GM19239 (cell line): Measurements from ENCODE around the gene ACTL7B.
"Not testable (repeated sequence)": the region's sequence is repeated elsewhere in the genome, so short reads cannot be mapped to it uniquely, and the experiment has no call there.

Experiments
- DNase-seq: peaks from one replicate; pipeline ENCODE4 v3.0.0; 2011; ENCODE audit warnings: low spot score; ENCODE audit not compliant: insufficient read length
- FAIRE-seq: peaks from 2 replicates; lab custom pipeline; 2011; peaks lifted over from hg19 to GRCh38; lab: Jason Lieb, UNC

Gene ACTL7B

GRCh38 chr9:108848296-108848695 is 7.5 kb downstream of the ACTL7B start:
- DNase-seq, FAIRE-seq: not testable (repeated sequence)

- FAIRE-seq = no peak
- DNase-seq = no peak
These were observed 9.8 kb downstream of the ACTL7B start for GRCh38 chr9:108845947-108846346.

DNA sequence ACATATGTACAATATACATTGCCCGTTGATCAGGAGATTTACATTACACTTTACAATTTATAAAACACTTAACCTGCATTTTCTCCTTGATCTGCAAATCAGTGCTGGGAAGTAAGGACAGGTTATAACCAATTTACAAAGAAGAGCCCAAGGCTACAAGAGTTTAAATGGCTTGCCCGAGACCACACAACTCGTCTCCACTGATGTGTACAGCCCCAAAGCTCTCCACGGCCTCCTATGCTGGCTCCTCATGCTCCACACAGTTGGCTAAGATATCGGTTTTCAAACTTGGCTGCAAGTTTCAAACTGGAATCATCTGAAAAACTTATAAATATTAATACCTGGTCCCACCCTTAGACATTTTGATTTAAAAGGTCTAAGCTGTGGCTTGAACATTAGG is 10.3 kb downstream of the ACTL7B start:
- DNase-seq (no peak), FAIRE-seq (no peak)

GRCh38 chr9:108844856-108845255 is 10.9 kb downstream of the ACTL7B start:
- DNase-seq = no peak
- FAIRE-seq = no peak

GRCh38 chr9:108844391-108844790 is 11.4 kb downstream of the ACTL7B start:
- DNase-seq = no peak
- no peak for FAIRE-seq

- DNase-seq (no peak), FAIRE-seq (no peak)
These were observed 13.0 kb downstream of the ACTL7B start for GRCh38 chr9:108842610-108843295.

DNA sequence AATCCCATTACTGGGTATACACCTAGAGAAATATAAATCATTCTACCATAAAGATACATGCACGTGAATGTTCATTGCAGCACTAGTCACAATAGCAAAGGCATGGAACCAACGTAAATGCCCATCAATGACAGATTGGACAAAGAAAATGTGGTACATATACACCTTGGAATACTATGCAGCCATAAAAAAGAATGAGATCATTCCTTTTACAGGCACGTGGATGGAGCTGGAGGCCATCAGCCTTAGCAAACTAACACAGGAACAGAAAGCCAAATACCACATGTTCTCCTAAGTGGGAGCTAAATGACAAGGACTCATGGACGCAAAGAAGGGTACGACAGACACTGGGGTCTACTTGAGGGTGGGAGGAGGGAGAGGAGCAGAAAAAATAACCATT is 16.2 kb downstream of the ACTL7B start:
- not testable (repeated sequence) for FAIRE-seq

GRCh38 chr9:108838017-108838416 is 17.8 kb downstream of the ACTL7B start:
- no peak for DNase-seq
- FAIRE-seq = no peak

More for the DNA sequence above, 16.2 kb downstream of the ACTL7B start:
- DNase-seq = not testable (repeated sequence)

DNA sequence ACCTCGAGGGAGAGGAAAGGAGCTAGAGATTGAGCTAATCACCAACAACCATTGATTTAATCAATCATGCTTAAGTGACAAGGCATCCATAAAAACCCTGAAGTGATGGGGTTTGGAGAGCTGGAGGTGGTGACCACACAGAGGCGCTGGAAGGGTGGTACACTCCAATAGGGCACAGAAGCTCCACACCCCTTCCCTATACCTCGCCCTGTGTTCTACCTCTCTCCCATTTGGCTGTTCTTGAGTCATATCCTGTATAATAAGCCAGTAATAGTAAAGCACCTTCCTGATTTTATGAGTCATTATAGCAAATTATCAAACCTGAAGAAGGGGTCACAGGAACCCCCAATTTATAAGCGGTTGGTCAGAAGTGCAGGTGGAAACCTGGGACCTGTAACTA is 18.3 kb downstream of the ACTL7B start:
- FAIRE-seq (no peak), DNase-seq (no peak)

DNA sequence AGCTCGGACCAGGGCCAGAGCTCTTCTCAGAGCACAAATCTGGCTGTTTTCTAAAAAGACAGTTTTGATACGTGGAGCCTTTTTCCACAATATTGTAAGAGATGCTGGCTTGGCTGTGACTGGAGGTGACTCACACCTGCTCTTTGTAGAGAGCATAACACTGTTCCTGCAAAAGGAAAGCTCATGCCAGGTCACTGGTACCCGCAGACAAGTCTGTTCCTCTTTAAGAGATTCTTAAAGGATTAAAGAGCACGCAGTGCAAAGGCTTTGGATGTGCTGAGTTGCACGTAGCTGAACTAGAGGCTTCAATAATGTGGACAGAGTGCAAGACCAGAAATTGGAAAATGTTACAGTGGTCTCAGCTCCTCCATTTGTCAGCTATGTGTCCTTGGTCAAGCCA is 19.0 kb downstream of the ACTL7B start:
- DNase-seq (no peak), FAIRE-seq (no peak)

DNA sequence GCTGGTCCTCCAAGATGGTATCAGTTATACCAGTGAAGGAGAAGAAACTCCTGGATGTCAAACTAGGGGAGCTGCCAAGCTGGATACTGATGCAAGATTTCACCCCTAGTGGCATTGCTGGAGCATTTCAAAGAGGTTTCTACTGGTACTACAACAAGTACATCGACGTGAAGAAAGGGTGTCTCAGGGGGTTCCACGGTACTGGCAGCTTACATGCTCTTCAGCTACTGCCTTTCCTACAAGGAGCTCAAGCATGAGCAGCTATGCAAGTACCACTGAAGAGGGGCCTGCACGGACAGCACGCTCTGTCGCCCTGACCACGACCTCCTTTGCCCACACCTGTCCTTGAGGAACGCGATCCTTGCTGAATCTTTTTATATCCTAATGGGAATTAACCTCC is 19.5 kb downstream of the ACTL7B start:
- DNase-seq (no peak), FAIRE-seq (no peak)

- no peak for DNase-seq
- no peak for FAIRE-seq
These were observed 20.0 kb downstream of the ACTL7B start for GRCh38 chr9:108835831-108836230.

DNA sequence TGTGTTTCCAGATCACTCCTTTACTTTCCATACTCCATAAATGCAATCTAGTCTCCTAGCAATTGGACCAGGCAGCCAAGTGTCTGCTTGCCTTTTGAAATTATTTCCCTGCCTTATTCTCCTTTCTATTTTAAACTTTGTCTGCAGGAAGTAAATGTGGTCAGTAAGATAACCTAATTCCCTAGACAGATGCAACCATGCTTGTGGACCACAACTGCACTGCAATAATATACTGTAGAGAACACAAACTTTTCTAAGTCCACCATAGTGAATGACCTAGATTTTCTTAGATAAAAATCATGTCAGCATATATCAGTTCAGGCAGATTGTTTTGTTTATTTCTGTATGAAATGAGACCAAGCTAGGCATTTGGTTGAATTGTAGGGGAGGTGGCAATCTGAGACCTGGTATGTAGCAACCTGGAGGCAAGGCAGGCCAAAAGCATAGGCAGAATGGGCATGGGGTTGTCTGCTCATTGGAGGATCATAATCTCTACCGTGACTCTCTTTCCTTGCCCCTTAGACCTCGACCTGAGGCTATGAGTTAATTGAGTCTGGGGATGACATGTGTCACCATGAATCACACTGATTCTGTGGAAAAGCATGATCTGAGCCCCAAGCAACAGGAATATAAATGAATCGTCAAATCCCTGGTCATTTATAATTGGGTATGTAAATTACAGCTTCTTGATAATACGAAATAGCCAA is 20.7 kb downstream of the ACTL7B start:
- no peak for DNase-seq

DNA sequence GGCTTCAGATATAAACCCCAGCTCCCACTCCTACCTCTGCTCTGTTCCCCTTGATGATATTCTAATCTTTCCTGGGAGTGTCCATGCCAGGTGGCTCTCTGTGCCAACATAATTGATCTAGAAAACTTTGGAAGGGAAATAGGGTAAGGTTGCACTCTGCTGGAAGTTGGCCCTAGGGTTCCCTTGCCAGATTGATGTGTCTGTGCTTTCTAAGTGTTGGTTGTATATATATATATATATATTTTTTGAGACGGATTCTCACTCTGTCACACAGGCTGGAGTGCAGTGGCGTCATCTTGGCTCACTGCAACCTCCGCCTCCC is 23.6 kb downstream of the ACTL7B start:
- no peak for FAIRE-seq
- DNase-seq = no peak

More for the DNA sequence above, 20.7 kb downstream of the ACTL7B start:
- no peak for FAIRE-seq

DNA sequence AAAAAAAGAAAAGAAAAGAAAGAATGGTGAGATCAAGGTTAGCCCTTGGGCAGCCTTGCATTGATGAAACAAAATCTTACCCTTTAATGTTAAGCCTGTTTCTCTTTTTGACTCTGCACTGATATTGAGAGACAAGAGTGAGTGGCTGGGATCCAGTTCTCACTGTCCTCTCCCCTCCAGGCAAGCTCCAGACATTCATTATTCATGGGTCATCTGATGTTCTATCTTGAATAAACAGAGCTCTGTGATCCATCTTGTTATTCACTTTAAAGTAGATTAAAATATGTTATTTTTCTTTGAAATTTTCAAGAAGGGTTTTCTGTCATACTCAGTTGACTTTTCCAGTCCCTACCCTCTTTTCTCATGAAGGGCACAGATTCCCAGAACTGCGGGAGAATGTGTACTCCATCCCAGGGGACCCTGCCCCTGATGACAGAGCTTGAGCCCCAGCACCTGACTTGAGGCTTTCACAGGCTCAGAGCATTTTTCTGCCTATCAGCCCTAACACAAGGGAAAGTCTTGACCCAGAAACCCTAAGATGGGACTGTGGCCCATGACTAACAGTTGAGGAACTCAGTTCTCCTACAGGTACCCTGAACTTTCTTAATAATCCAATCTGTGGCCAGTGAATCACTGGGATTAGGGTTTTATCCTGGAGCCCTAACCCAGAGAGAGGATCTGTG is 24.1 kb downstream of the ACTL7B start:
- FAIRE-seq = no peak
- no peak for DNase-seq

GRCh38 chr9:108830272-108830671 is 25.5 kb downstream of the ACTL7B start:
- no peak for FAIRE-seq
- no peak for DNase-seq

DNA sequence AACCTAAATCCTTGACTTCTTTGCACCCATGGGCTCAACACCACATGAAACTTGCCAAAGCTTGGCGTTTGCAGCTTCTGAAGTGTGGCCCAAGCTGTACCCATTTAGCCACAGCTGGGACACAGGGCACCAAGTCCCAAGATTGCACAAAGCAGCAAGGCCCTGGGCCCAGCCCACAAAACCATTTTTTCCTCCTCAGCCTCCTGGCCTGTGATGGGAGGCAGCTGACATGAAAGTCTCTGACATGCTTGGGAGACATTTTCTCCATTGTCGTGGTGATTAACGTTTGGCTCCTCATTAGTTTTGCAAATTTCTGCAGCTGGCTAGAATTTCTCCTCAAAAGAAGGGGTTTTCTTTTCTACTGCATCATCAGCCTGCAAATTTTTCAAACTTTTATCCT is 32.0 kb downstream of the ACTL7B start:
- DNase-seq = no peak
- FAIRE-seq = no peak

DNA sequence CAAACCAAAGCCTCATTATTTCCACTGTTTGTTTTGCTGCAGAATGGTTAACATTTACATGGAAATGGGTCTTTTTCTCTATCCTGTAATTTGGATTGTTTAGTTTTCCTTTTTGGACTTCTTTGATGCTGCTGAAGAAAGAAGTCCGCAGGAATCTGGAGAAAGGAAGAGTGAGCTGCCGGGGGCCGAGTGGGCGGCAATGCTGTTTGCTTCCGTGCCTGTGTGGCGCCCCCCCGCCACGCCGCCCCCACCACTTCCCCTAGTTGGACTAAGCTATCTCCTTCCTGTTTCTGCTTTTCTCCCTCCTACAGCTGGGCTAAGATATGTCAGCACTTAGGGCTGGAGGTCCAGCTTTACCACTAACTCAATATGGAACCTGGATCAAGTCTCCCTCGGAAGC is 39.7 kb downstream of the ACTL7B start:
- no peak for FAIRE-seq
- no peak for DNase-seq

GRCh38 chr9:108815156-108815555 is 40.6 kb downstream of the ACTL7B start:
- FAIRE-seq = no peak
- no peak for DNase-seq

- DNase-seq (no peak), FAIRE-seq (no peak)
These were observed 41.7 kb downstream of the ACTL7B start for GRCh38 chr9:108813951-108814601.
